BJ (cell line): ENCODE data around the gene AOPEP. TPM values are rescaled to one million over a fixed set of nuclear protein-coding genes. Genes with fewer than 3 reads are reported as not detected.

Experiments
- CTCF ChIA-PET: fragments of 350-600 bp; formaldehyde crosslinking; extraction: SDS; loops from one replicate; lab custom pipeline; 2021; ENCODE audit warnings: antibody characterized with exemption, inconsistent platforms; lab: Yijun Ruan, JAX
- POLR2A ChIA-PET: fragments of 300-600 bp; sonication (Branson Sonifier 250); formaldehyde crosslinking; extraction: SDS; loops from one replicate; lab custom pipeline; 2021; ENCODE audit warnings: antibody characterized with exemption; lab: Charles Lee
- DNase-seq: peaks from one replicate; pipeline ENCODE4 v3.0.0-alpha.2; 2011; ENCODE audit warnings: low read depth
- H3K27me3 ChIP-seq: 2 replicates; pipeline ENCODE4 v1.6.0; 2011; ENCODE audit warnings: low read length; ENCODE audit not compliant: control insufficient read depth, insufficient read depth
- H3K36me3 ChIP-seq: 2 replicates; pipeline ENCODE4 v1.5.1; 2011; ENCODE audit warnings: low read length; ENCODE audit not compliant: control insufficient read depth, insufficient read depth
- H3K4me3 ChIP-seq: 2 replicates; pipeline ENCODE4 v1.5.1; 2011; ENCODE audit warnings: low read depth, mild to moderate bottlenecking, control low read depth, low read length
- polyA plus RNA-seq: library from polyadenylated mRNA; depleted of rRNA; stranded (reverse); fragments of >200 nt; gene quantifications from 2 replicates; pipeline ENCODE4 v1.2.3, GENCODE V29; 2011
- TF ChIP-seq, protein P1 (sequence below): IDR thresholded peaks from 2 replicates; pipeline ENCODE4 v1.5.1; 2011; ENCODE audit warnings: low read depth, mild to moderate bottlenecking, control low read depth, inconsistent platforms, low read length, moderate library complexity; ENCODE audit not compliant: insufficient read depth

AOPEP gene
- polyA plus RNA-seq, 1 experiment: 52.1 TPM

DNA sequence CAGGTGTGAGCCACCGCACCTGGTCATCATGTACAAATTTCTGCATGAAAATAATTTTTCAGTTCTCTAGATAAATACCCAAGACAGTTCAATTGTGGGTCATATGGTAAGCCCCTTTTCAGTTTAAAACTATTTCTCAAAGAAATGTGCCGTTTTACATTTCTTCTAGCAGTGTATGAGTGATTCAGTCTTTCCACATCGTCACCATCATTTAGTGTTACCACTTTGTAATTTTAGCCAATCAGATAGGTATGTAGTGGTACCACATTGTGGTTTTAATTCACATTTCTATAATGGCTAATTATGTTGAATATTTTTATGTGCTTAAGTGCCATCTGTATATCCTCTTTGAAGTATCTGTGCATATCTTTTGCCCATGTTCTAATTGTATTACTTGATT, 163.1 kb downstream of the AOPEP start:
- POLR2A ChIA-PET: no interaction called here
- no peak overlapping the region for H3K4me3 ChIP-seq
- peaks cover 1% of the 10 kb centered on the region; the same call in 1 of the 2 replicates for H3K36me3 ChIP-seq
- TF ChIP-seq, protein P1, sequence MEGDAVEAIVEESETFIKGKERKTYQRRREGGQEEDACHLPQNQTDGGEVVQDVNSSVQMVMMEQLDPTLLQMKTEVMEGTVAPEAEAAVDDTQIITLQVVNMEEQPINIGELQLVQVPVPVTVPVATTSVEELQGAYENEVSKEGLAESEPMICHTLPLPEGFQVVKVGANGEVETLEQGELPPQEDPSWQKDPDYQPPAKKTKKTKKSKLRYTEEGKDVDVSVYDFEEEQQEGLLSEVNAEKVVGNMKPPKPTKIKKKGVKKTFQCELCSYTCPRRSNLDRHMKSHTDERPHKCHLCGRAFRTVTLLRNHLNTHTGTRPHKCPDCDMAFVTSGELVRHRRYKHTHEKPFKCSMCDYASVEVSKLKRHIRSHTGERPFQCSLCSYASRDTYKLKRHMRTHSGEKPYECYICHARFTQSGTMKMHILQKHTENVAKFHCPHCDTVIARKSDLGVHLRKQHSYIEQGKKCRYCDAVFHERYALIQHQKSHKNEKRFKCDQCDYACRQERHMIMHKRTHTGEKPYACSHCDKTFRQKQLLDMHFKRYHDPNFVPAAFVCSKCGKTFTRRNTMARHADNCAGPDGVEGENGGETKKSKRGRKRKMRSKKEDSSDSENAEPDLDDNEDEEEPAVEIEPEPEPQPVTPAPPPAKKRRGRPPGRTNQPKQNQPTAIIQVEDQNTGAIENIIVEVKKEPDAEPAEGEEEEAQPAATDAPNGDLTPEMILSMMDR: no peak
- H3K27me3 ChIP-seq: no peaks in the 10 kb centered on the region
- no peak for DNase-seq
- CTCF ChIA-PET: no interaction called here

GRCh38 chr9:94891183-94891582, 164.7 kb downstream of the AOPEP start:
- POLR2A ChIA-PET: no interaction called here
- DNase-seq: no peak
- H3K4me3 ChIP-seq: no peak overlapping the region
- H3K27me3 ChIP-seq: no peaks in the 10 kb centered on the region
- H3K36me3 ChIP-seq: peaks cover 1% of the 10 kb centered on the region; the same call in 1 of the 2 replicates
- CTCF ChIA-PET: no interaction called here
- TF ChIP-seq, protein P1: no peak

DNA sequence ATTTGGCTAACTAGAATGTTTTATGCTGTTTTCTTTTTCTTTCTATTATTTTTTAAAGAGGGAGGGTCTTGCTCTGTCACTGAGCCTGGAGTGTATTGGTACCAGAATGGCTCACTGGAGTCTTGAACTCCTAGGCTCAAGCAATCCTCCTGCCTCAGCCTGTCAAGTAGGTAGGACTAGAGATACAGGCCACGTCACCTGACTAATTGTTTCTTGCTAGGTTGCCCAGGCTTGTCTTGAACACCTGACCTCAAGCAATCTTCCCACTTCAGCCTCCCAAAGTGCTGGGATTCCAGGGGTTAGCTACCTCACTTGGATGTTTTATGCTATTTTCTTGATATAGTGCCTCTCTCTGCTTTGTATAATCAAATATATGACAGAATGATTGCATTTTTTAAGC, 166.2 kb downstream of the AOPEP start:
- CTCF ChIA-PET: no interaction called here
- DNase-seq: no peak
- H3K36me3 ChIP-seq: peaks cover 1% of the 10 kb centered on the region; the same call in 1 of the 2 replicates
- POLR2A ChIA-PET: no interaction called here
- no peaks in the 10 kb centered on the region for H3K27me3 ChIP-seq
- no peak overlapping the region for H3K4me3 ChIP-seq
- TF ChIP-seq, protein P1: no peak

DNA sequence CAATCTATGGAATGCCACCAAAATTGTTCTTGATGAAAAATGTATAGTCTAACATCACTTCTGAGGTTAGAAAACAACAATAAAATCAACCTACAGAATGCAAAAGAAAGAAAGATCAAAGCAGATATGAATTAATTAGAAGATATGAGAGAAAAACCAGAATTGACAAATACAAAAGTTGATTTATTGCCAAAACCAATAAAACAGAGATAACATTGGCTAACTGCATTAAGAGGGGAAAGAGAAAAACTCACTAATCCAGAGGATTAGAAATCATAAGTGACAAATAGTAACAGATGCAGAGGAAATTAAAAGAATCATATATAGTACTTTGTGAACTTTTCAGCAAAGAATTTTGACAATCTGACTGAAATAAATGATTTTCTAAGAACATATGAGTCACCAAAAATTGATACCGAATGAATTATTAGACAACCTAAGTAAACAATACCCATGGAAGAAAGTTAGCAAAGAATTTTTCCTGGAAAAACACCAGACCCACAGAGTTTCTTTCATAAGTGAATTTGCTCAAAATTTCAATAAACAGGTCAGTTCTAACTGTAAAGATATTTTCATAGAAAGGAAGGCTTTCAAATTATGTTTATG, 167.7 kb downstream of the AOPEP start:
- H3K36me3 ChIP-seq: no peaks in the 10 kb centered on the region
- ChIA-PET POLR2A (no interaction called here), CTCF (interaction anchor here (0.9 kb wide), 1 partner anchor 15 kb away, joined by 3 read pairs; no protein-coding TSS in a partner anchor)
- TF ChIP-seq, protein P1: no peak
- H3K4me3 ChIP-seq: no peak overlapping the region
- H3K27me3 ChIP-seq: no peaks in the 10 kb centered on the region
- no peak for DNase-seq

- CTCF ChIA-PET: interaction anchor here (1.0 kb wide), 1 partner anchor 69 kb away, joined by 3 read pairs; no protein-coding TSS in a partner anchor
- Histone ChIP-seq H3K27me3 (no peaks in the 10 kb centered on the region), H3K36me3 (no peaks in the 10 kb centered on the region), H3K4me3 (no peak overlapping the region)
- DNase-seq: no peak
- POLR2A ChIA-PET: no interaction called here
- TF ChIP-seq, protein P1: no peak
Measured at GRCh38 chr9:94895668-94896067, 169.2 kb downstream of the AOPEP start.
